ENCODE data around the gene CDK5.

CDK5 gene

GRCh38 chr7:151056666-151057505 lies 811 bp downstream of the CDK5 start:
- TF ChIP-seq CTCF (IDR thresholded peaks at IDR 0.05) = no peak

- TF ChIP-seq CTCF (IDR thresholded peaks at IDR 0.05) = no peak
Measured at GRCh38 chr7:151056283-151056665, 1.4 kb downstream of the CDK5 start.

GRCh38 chr7:151053751-151054150 lies 3.9 kb downstream of the CDK5 start:
- no peak for TF ChIP-seq CTCF (IDR thresholded peaks at IDR 0.05)

GRCh38 chr7:151053096-151053495 lies 4.6 kb downstream of the CDK5 start:
- TF ChIP-seq CTCF (IDR thresholded peaks at IDR 0.05) = no peak

- no peak for TF ChIP-seq CTCF (IDR thresholded peaks at IDR 0.05)
Measured at GRCh38 chr7:151051108-151051507, 6.6 kb downstream of the CDK5 start.

GRCh38 chr7:151048911-151049463 lies 8.7 kb downstream of the CDK5 start:
- TF ChIP-seq CTCF (IDR thresholded peaks at IDR 0.05) = no peak

GRCh38 chr7:151047976-151048815 lies 9.5 kb downstream of the CDK5 start, which contains the start of gene ASIC3:
TSS of gene ASIC3 (plus strand) at chr7:151048531. CDS start at chr7:151048886, 355 bp downstream.
- TF ChIP-seq CTCF (IDR thresholded peaks at IDR 0.05) = no peak

Data from LNCAP (cell line).